KG1 (cell line): ENCODE data around the gene SLC6A19.
"Not testable (repeated sequence)": the region's sequence is repeated elsewhere in the genome, so short reads cannot be mapped to it uniquely, and the experiment has no call there.

Experiments used
- DNase-seq: peaks from one replicate; lab custom pipeline; 2025; lab: John Stamatoyannopoulos, UW

The SLC6A19 gene

DNA sequence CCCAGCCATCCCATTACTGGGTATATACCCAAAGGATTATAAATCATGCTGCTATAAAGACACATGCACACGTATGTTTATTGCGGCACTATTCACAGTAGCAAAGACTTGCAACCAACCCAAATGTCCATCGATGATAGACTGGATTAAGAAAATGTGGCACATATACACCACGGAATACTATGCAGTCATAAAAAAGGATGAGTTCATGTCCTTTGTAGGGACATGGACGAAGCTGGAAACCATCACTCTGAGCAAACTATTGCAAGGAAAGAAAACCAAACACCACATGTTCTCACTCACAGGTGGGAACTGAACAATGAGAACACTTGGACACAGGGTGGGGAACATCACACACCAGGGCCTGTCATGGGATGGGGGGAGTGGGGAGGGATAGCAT lies 66.1 kb downstream of the SLC6A19 start:
- not testable (repeated sequence) for DNase-seq

DNA sequence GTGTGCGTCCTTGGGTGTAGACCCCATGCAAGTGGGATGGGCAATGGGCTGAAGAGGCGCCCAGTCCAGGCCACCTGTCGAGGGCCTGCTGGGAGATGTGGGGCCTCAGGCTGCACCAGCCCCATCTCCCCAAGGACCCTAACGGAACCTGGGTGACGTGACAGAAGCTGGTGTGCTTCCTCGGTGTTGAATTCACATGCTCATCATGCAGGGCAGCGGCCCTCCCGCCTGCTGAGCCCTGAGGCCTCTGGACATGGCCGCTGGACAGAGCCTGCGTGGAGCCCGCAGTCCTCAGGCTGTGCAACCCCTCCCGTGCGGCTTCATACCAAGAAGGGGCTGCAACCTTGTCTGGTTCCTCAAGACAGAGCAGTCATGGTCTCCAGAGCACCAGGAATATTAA lies 66.7 kb downstream of the SLC6A19 start:
- no peak for DNase-seq

- DNase-seq: no peak
Measured at GRCh38 chr5:1268666-1269065, 67.3 kb downstream of the SLC6A19 start.

GRCh38 chr5:1270426-1270825 lies 69.0 kb downstream of the SLC6A19 start:
- no peak for DNase-seq

DNA sequence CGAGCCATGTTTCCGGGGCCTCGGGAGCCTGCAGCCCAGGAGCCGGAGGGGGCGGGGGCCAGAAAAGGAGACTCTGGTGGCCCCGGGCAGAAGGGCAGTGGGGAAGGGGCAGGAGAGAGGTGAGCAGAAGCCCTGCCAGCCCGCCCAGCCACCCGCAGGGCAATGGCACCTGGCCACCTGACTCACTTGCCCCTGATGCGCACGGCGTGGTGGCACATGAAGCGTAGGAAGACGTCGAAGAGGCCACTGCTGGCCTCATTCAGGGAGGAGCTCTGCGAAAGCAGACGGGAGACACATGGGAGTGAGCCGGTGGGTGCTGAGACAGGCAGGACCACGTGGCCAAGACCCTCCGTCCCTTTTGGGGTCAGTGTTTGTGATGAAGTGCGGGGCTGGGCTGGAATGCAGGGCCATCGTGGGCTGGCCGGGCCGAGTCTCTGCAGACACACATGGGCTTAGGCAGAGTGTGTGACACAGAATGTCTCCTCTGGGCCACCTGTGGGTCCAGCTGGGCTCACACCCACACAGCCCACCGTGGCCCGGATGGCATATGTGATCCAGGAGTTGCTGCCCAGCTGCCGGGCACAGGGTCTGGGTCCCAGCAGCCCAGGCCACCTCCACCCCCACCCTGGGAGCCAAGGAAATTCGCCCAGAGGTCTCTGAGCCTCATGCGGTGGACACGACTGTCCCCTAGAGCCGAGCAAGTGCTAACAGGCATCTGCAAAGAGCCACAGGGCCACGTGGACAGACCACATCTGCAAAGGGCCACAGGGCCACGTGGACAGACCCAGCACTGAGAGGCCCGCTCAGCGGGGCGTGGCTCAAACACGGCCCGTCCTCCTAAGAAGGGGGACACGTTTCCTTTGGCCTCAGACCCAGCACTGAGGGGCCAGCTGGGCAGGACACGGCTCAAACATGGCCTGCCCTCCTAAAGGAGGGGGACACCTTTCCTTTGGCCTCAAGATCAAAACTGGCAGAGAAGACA lies 69.8 kb downstream of the SLC6A19 start:
- no peak for DNase-seq

DNA sequence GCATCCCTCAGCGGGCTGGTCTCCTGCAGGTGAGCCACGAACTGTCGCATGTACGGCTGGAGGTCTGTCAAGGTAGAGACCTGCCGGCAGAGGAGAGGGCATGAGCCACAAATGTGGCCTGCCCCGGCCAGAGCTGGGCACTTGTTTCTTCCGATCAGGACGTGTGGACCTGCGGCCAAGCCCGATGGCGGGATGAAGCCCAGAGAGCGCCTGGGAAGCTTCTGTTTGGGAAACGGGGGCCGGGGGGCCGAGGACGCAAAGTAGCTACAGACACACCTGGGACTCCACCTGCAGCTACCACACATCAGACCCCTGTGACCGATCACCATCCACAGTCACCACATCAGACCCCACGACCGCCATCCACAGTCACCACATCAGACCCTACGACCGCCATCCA lies 70.8 kb downstream of the SLC6A19 start:
- DNase-seq: no peak

DNA sequence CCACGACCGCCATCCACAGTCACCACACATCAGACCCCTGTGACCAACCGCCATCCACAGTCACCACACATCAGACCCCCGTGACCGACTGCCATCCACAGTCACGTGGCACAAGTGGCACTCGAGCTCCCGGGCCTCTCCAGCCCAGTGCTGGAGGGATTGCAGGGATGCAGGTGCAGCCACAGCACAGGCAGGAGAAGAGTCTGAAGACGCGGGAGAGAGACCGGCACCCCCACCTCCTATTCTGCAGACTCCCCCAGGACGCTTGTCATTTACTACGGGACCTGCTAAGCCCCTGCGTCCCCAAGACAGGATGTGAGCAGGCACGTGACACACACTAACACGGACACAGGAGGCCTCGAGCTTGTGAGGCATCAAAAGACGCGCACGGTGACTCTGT lies 72.3 kb downstream of the SLC6A19 start:
- no peak for DNase-seq

GRCh38 chr5:1274471-1274870 lies 73.1 kb downstream of the SLC6A19 start:
- DNase-seq: no peak
